GM19099 (cell line): ENCODE measurements around the gene FAM43B.

Source experiments
- POLR2A ChIP-seq: IDR thresholded peaks from 3 replicates; pipeline ENCODE4 v1.6.1; 2011; ENCODE audit warnings: low read depth; ENCODE audit not compliant: insufficient read length; ENCODE audit errors: extremely low read depth

FAM43B gene

GRCh38 chr1:20551945-20552727 is at the start of gene FAM43B:
FAM43B (plus strand) TSS chr1:20552573; CDS start chr1:20552974, 401 bp downstream.
- TF ChIP-seq POLR2A, result no peak

GRCh38 chr1:20505488-20505887 is 46.9 kb upstream of the FAM43B start:
- no peak for TF ChIP-seq POLR2A

- no peak for TF ChIP-seq POLR2A
These were observed 45.2 kb upstream of the FAM43B start for GRCh38 chr1:20507248-20507563.

GRCh38 chr1:20507564-20508410 is 44.6 kb upstream of the FAM43B start, which contains the start of gene MUL1:
MUL1 (minus strand) TSS chr1:20508151; CDS start chr1:20508024, 127 bp downstream.
- TF ChIP-seq POLR2A, result peak; percentile 65

DNA sequence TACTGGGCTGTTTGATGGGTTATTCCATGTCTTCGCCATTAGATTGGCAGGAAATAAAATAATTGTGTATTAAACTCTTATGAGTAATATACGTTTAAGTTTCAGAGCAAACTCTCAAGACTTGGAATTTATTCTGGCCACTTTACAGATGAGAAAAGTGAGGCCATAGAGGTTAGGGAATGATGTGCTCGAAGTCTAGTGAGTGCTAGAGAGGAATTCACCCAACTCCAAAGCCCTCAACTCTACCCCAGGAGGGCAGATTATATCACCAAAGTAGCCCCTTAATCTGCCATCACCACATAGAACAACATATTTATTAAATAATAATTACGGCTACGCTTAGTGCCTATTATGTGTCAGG is 44.0 kb upstream of the FAM43B start:
- no peak for TF ChIP-seq POLR2A

GRCh38 chr1:20511518-20512428 is 40.6 kb upstream of the FAM43B start:
- no peak for TF ChIP-seq POLR2A

DNA sequence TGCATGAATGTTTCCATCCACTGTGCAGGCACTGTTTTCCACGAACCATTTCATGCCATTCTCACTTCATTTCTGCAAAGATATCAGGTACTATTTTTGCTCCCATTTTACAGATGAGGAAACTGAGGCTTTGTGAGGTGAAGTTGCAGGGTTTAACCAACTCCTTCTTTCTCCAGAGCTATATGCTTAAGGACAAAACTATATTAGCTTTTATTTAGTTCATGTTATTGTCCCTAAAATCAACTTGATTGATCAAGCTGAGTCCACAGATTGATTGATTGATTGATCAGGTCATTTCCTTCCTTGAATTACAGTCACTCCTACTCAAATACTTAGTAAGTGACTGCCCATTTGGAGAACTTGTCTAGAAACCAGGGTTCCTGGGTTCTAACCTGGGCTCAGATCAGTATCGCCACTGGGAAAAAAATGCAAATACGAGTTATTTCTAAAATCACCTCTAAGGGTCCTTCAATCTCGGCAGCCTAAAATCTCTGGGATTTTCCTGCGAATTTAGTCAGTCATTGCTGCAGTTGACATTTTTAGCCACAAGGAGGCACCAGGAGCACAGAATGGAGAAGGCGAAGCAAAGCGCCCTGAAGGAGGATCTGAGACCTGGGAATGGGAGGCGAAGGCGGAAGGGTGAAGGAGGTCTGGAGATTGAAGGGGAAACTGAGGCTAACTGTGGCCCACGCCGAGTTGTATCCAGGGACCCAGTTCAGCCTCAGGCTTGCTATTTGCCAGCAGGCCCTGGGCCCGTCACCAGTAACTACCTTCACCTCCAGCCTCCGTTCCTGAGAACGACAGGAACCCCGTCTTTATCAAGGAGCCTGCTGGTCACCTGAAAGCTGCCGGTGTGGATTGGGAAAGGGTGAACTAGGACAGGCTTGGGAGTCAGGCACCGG is 30.2 kb upstream of the FAM43B start:
- TF ChIP-seq POLR2A, result no peak

- no peak for TF ChIP-seq POLR2A
These were observed 26.1 kb upstream of the FAM43B start for GRCh38 chr1:20526267-20526666.

DNA sequence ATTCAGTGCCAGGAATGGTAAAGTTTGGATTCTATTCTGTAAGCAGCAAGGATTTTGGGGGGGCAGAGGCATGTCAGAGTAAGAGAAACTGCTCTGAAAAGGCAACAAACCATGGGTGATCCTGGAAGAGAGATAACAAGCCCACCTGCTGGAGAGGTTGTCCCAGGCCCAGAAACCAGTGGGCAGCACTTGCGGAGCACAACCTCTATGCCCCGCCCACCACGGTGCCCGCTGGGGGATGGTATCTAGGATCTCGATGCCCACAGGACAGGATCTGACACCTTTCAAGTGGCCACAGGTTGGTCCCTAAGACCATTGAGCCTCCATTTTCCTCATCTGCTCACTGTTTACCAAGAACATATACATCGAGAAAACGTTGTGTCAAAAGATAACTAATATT is 24.2 kb upstream of the FAM43B start:
- no peak for TF ChIP-seq POLR2A

DNA sequence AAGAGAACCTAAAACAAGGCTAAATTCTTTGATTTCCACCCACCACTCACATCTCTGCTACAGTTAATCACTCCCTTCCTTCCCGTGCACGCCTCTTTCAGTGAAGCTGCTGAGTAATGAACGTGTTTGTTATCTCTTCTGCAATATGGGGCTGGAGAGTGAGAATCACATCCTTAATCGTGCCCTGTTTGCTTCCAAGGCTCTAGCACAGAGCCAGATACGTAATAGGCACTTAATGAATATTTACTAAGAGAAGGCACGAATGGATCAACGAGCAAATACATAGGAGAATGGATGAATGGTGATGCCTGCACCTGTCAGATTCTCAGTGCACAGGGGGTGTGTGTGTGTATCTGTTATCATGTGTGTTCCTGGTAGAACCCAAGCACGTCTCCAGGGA is 22.1 kb upstream of the FAM43B start:
- no peak for TF ChIP-seq POLR2A

GRCh38 chr1:20530901-20531300 is 21.5 kb upstream of the FAM43B start:
- no peak for TF ChIP-seq POLR2A

- TF ChIP-seq POLR2A, result no peak
These were observed 18.7 kb upstream of the FAM43B start for GRCh38 chr1:20533635-20534034.

DNA sequence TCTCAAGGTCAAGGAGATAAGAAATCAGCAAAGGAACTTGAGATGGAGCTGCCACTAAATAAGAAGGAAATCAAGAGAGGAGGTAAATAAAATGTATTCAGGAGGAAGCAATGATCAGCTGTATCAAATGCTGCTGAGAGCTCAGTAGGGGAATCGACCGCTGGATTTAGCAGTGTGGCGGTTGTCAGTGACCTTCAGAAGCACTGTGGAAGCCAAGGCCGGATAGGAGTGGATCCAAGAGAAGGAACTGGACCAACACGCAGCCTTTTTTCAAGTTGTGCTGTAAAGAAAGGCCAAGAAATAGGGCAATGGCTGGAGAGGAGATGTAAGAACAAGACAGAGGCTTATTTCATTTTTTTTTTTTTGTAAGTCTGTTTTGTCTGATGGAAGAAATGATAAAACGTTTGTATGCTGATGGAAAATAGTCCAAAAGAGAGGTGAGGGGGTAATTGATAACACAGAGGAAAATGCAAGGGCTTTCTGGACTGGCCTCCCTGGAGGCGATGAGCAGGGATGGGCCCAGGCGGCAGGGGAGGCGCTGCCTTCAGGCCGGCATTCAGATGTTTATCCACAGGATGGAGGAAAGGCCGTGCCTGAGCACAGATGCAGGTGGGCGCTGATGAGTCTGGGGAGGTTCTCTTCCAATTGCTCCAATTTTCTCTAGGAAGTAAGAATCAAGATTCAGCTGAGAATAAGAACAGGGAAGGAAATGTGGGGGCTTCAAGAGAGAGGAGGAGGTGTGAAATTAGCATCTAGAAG is 17.5 kb upstream of the FAM43B start:
- no peak for TF ChIP-seq POLR2A

DNA sequence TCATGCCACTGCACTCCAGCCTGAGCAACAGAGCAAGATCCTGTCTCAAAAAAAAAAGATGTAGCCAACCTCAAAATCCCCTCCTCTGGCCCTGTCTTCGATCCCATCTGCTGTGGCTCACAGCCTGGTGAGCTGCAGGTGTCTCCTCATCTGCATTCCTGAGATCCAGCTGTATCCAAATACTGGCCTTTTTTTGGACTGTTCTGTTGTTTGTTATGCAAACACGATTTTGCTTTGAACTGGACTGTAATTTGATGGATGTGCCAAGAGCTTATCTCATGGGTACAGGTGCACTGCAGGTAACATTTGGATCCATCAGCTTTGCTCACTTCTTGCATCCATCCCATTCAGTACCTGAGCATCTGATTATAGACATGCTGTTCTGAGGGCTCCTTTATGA is 14.1 kb upstream of the FAM43B start:
- no peak for TF ChIP-seq POLR2A
